Measurements from ENCODE around the gene ACER3. TPM values are rescaled to one million over a fixed set of nuclear protein-coding genes. Genes with fewer than 3 reads are reported as not detected.

The ACER3 gene
- total and polyA plus RNA-seq, 4 donors: 1.9 to 5.9 (median 4.2) TPM

GRCh38 chr11:77031599-77031998, 170.9 kb downstream of the ACER3 start (continued):
- TF ChIP-seq ZBTB33 (IDR thresholded peaks at IDR 0.05) (no peak), ATF3 (IDR thresholded peaks at IDR 0.05) (no peak), HNF4G (IDR thresholded peaks at IDR 0.05) (no peak), SP1 (IDR thresholded peaks at IDR 0.05) (no peak), MAX (IDR thresholded peaks at IDR 0.05) (no peak), RAD21 (IDR thresholded peaks at IDR 0.05) (no peak), TAF1 (conservative IDR thresholded peaks at IDR 0.05) (no peak), YY1 (IDR thresholded peaks at IDR 0.05) (no peak), NR2F2 (IDR thresholded peaks at IDR 0.05) (no peak), HNF4A (conservative IDR thresholded peaks at IDR 0.05) (no peak)

GRCh38 chr11:77035039-77035438, 174.3 kb downstream of the ACER3 start:
- Histone ChIP-seq H3K27ac (ENCODE audit: low read depth in 1 of 2, low read length in 2 of 2) (no peak overlapping the region), H3K9me3 (ENCODE audit: control insufficient read depth in 4 of 4, low read length in 3 of 4) (no peaks in the 10 kb centered on the region), H3K9ac (ENCODE audit: low read depth in 1 of 2, low read length in 2 of 2) (no peak overlapping the region), H3K36me3 (ENCODE audit: control insufficient read depth in 4 of 4, insufficient read depth in 3 of 4, low read depth in 1 of 4, low read length in 3 of 4) (no peaks in the 10 kb centered on the region), H3K4me3 (ENCODE audit: low read depth in 1 of 3, low read length in 3 of 3) (no peak overlapping the region), H3K27me3 (ENCODE audit: control insufficient read depth in 4 of 4, insufficient read depth in 4 of 4, low read length in 3 of 4) (peaks cover 0 to 9% (median 3%) of the 10 kb centered on the region in 4 donors), H3K4me1 (ENCODE audit: control insufficient read depth in 4 of 4, insufficient read depth in 4 of 4, low read length in 3 of 4) (peaks cover 0 to 7% (median 3%) of the 10 kb centered on the region in 4 donors)
- 84% methylated on average over 2 of the region's 2 CpGs for WGBS
- TF ChIP-seq TAF1 (conservative IDR thresholded peaks at IDR 0.05) (no peak), ATF3 (IDR thresholded peaks at IDR 0.05) (no peak), GABPA (IDR thresholded peaks at IDR 0.05 in 1 of 2, conservative IDR thresholded peaks at IDR 0.05 in 1 of 2) (no peak), YY1 (IDR thresholded peaks at IDR 0.05) (no peak), JUND (IDR thresholded peaks at IDR 0.05) (no peak), FOXA1 (IDR thresholded peaks at IDR 0.05) (no peak), HNF4G (IDR thresholded peaks at IDR 0.05) (no peak), HNF4A (conservative IDR thresholded peaks at IDR 0.05) (no peak), RAD21 (IDR thresholded peaks at IDR 0.05) (no peak), EGR1 (IDR thresholded peaks at IDR 0.05; ENCODE audit: low read depth in 2 of 2) (no peak), MAX (IDR thresholded peaks at IDR 0.05) (no peak), NR2F2 (IDR thresholded peaks at IDR 0.05) (no peak), REST (IDR thresholded peaks at IDR 0.05) (no peak), CTCF (IDR thresholded peaks at IDR 0.05; ENCODE audit: low read depth, low read length, missing input control) (no peak), RXRA (IDR thresholded peaks at IDR 0.05) (no peak)
- DNase-seq (ENCODE audit: low spot score): no peak

Data from liver (tissue), 9 donors.